Gastroesophageal sphincter (tissue), 4 donors: Measurements from ENCODE around the gene MMP20. TPM values are rescaled to one million over a fixed set of nuclear protein-coding genes. Genes with fewer than 3 reads are reported as not detected.

Experiments
- ATAC-seq: fragments of 150-250 bp; one replicate; pipeline ENCODE4 v1.9.1; 2016; ENCODE audit warnings: mild to moderate bottlenecking, moderate library complexity
- H3K27ac ChIP-seq, 4 donors: fragments of 200-600 bp; sonication (generic) in 3 of 4; 1 replicate in 3 of 4; 2 replicates in 1 of 4; pipeline ENCODE4 v1.5.1; 2016 to 2019
- H3K27me3 ChIP-seq: fragments of 200-600 bp; sonication (generic); one replicate; pipeline ENCODE4 v1.5.1; 2019
- H3K36me3 ChIP-seq, 2 donors: fragments of 200-600 bp; sonication (generic); one replicate each; pipeline ENCODE4 v1.5.1; 2019; ENCODE audit warnings: control low read depth in 1 of 2
- H3K4me1 ChIP-seq, 3 donors: fragments of 200-600 bp; sonication (generic); 1 replicate in 2 of 3; 2 replicates in 1 of 3; pipeline ENCODE4 v1.5.1; 2016 to 2019; ENCODE audit warnings: control low read depth in 2 of 3
- H3K4me3 ChIP-seq, 2 donors: fragments of 200-600 bp; sonication (generic); one replicate each; pipeline ENCODE4 v1.5.1; 2019; ENCODE audit warnings: mild to moderate bottlenecking in 1 of 2, moderate library complexity in 1 of 2
- H3K9me3 ChIP-seq, 3 donors: fragments of 200-600 bp; sonication (generic); one replicate each; pipeline ENCODE4 v1.5.1; 2017 to 2019; ENCODE audit warnings: control low read depth in 2 of 3
- CTCF ChIP-seq, 4 experiments: fragments of 200-600 bp in 2 of 4; fragments of 450-650 bp in 2 of 4; sonication (generic) in 1 of 4; IDR thresholded peaks; one replicate each; pipeline ENCODE4 v1.5.1; 2017 to 2019; ENCODE audit warnings: antibody characterized with exemption in 4 of 4, mild to moderate bottlenecking in 2 of 4, moderate library complexity in 2 of 4
- EP300 ChIP-seq: sonication (generic); formaldehyde crosslinking; IDR thresholded peaks from one replicate; pipeline ENCODE4 v1.6.1; 2017; ENCODE audit warnings: antibody characterized with exemption, mild to moderate bottlenecking
- POLR2A ChIP-seq, 2 donors: fragments of 450-650 bp; IDR thresholded peaks; one replicate each; pipeline ENCODE4 v1.6.1; 2017; ENCODE audit warnings: antibody characterized with exemption in 2 of 2, mild to moderate bottlenecking in 2 of 2, moderate library complexity in 1 of 2
- POLR2AphosphoS5 ChIP-seq: sonication (generic); formaldehyde crosslinking; IDR thresholded peaks from one replicate; pipeline ENCODE4 v1.6.1; 2017; ENCODE audit warnings: antibody characterized with exemption
- WGBS, 2 donors: methylation state at CpG; one replicate each; pipeline ENCODE4 v1.1.5; 2018; ENCODE audit warnings: low coverage in 1 of 2; 5-methylcytosine and 5-hydroxymethylcytosine counted together
- total RNA-seq, 4 donors: library from RNA; depleted of rRNA; stranded (reverse); fragments of >200 nt; gene quantifications; one replicate each; pipeline ENCODE4 v1.1.0, GENCODE V29; 2016

The MMP20 gene
- total RNA-seq, 4 donors from 2014 or later, result not detected

- Histone ChIP-seq H3K36me3 (no peaks in the 10 kb centered on the region), H3K4me1 (no peaks in the 10 kb centered on the region), H3K9me3 (no peaks in the 10 kb centered on the region), H3K4me3 (no peak overlapping the region), H3K27me3 (no peaks in the 10 kb centered on the region), H3K27ac (no peak overlapping the region)
- 76 to 100% methylated on average over 2 of the region's 2 CpGs for WGBS, 2 donors
- TF ChIP-seq CTCF (IDR thresholded peaks at IDR 0.05) (no peak), EP300 (no peak), POLR2A (IDR thresholded peaks at IDR 0.05) (no peak), POLR2AphosphoS5 (no peak)
- no peak for ATAC-seq
Measured at GRCh38 chr11:102572554-102573220, 52.4 kb downstream of the MMP20 start.

GRCh38 chr11:102568851-102569250 is 56.3 kb downstream of the MMP20 start:
- no peak for TF ChIP-seq CTCF (IDR thresholded peaks at IDR 0.05)
- TF ChIP-seq POLR2A (IDR thresholded peaks at IDR 0.05), result no peak
- no peak for TF ChIP-seq EP300
- no peak for TF ChIP-seq POLR2AphosphoS5
- H3K4me3 ChIP-seq, result no peak overlapping the region
- no peaks in the 10 kb centered on the region for H3K36me3 ChIP-seq
- H3K9me3 ChIP-seq, result peaks cover 0 to 4% (median 0%) of the 10 kb centered on the region in 3 donors
- no peaks in the 10 kb centered on the region for H3K27me3 ChIP-seq
- WGBS, 2 donors, result 57 to 100% methylated on average over 1 of the region's 3 CpGs
- H3K4me1 ChIP-seq, result no peaks in the 10 kb centered on the region
- no peak for ATAC-seq
- H3K27ac ChIP-seq, result no peak overlapping the region

DNA sequence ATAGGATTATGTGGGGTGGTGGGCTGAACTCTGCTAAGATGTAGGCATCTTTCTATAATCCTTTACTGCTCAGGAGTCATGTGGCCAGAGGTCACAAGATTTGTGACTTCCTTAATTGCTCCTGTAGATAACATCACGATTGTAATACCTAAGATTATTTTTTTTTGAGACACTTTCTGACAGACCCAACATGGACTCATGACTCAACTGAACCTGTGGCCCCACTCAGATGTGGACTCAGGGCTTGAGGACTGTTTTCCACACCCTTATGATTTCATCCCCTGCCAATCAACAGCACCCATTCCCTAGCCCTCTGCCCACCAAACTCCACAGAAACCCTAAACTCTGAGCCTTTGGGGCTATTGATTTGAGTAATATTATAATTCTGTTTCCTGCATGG is 59.0 kb downstream of the MMP20 start:
- Histone ChIP-seq H3K4me1 (peaks cover 0 to 6% (median 0%) of the 10 kb centered on the region in 3 donors), H3K4me3 (no peak overlapping the region), H3K27ac (no peak overlapping the region), H3K9me3 (peaks cover 0 to 4% (median 0%) of the 10 kb centered on the region in 3 donors), H3K27me3 (no peaks in the 10 kb centered on the region), H3K36me3 (no peaks in the 10 kb centered on the region)
- no peak for ATAC-seq
- TF ChIP-seq CTCF (IDR thresholded peaks at IDR 0.05) (no peak), EP300 (no peak), POLR2AphosphoS5 (no peak), POLR2A (IDR thresholded peaks at IDR 0.05) (no peak)
- 62 to 100% methylated on average over 1 of the region's 1 CpG for WGBS, 2 donors

GRCh38 chr11:102564110-102564509 is 61.0 kb downstream of the MMP20 start:
- Histone ChIP-seq H3K9me3 (peaks cover 0 to 4% (median 0%) of the 10 kb centered on the region in 3 donors), H3K4me1 (peaks cover 0 to 17% (median 0%) of the 10 kb centered on the region in 3 donors), H3K4me3 (no peak overlapping the region), H3K36me3 (no peaks in the 10 kb centered on the region), H3K27ac (no peak overlapping the region), H3K27me3 (no peaks in the 10 kb centered on the region)
- no peak for ATAC-seq
- WGBS, 2 donors, result 68 to 80% methylated on average over 1 to 2 of the region's 2 CpGs
- TF ChIP-seq EP300, result no peak
- no peak for TF ChIP-seq POLR2A (IDR thresholded peaks at IDR 0.05)
- TF ChIP-seq CTCF (IDR thresholded peaks at IDR 0.05), result no peak
- no peak for TF ChIP-seq POLR2AphosphoS5

- ATAC-seq, result no peak
- no peaks in the 10 kb centered on the region for H3K27me3 ChIP-seq
- H3K36me3 ChIP-seq, result no peaks in the 10 kb centered on the region
- peaks cover 0 to 4% (median 0%) of the 10 kb centered on the region in 3 donors for H3K9me3 ChIP-seq
- no peak overlapping the region for H3K4me3 ChIP-seq
- peaks cover 0 to 17% (median 0%) of the 10 kb centered on the region in 3 donors for H3K4me1 ChIP-seq
- no peak for TF ChIP-seq POLR2AphosphoS5
- TF ChIP-seq CTCF (IDR thresholded peaks at IDR 0.05), result no peak
- no peak for TF ChIP-seq EP300
- TF ChIP-seq POLR2A (IDR thresholded peaks at IDR 0.05), result no peak
- peak overlapping the region in 1 of 4 donors; percentile 65 for H3K27ac ChIP-seq
Measured at GRCh38 chr11:102561636-102562035, 63.5 kb downstream of the MMP20 start.
